NCI-H1417 treated with DMSO at 0.1 percent for 48 hours (cell line): Measurements from ENCODE around the gene LPAR5.

Experiments
- DNase-seq: peaks from one replicate; lab custom pipeline; 2025; lab: John Stamatoyannopoulos, UW

LPAR5 gene

DNA sequence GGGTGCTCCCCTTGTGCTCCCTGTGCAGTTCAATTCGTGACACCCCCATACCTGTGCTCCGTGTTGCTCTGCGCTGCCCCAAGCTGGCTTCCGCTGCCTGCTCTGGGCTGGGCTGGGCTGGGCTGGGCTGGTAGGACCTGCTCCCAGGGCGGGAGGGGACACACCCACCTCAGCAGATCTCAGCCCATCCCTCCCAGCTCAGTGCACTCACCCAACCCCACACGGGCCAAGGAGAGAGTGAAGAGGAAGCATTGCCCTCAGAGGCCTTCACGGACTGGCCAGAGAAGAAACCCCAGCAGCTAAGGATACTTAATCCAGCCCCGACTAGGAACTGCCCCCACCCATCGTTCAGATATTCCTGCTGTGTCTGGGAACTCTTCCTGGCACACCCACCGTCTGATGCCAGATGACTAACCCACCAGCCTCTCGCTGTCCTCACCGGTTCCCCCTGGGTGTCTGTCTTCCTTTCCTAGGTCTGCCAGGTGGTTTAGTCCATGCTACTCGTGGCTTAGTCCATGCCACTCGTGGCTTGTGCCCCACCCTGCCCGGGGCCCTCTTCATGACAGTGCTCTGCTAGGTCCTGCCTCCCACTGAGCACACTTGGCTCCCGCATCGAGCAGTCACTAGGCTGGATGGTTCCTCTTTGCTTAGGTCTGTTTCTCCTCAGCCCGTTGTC, at the start of gene LPAR5:
Gene LPAR5, minus strand, starts transcription at position 104 of the 676 bp plus-strand sequence. CDS start 14,711 bp downstream, outside the sequence.
- no peak for DNase-seq

DNA sequence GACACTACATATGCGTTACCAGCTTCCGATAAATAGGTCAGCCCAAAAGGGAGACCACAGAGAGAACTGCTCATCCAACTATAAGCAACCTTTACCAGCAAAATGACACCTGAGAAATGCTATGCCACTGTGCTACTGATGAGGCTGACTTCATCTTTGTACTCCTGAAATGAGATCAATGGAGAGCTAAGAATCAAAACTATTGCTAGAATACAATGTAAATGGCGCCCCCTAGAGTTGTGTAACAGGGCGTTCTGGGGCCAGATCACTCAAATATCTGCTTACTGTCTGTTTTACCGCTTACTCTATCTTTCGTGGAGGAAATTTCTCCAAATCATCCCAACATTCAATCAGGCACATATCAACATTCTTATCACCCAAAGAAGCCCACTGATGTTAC, 48.9 kb upstream of the LPAR5 start:
- DNase-seq, result no peak

DNA sequence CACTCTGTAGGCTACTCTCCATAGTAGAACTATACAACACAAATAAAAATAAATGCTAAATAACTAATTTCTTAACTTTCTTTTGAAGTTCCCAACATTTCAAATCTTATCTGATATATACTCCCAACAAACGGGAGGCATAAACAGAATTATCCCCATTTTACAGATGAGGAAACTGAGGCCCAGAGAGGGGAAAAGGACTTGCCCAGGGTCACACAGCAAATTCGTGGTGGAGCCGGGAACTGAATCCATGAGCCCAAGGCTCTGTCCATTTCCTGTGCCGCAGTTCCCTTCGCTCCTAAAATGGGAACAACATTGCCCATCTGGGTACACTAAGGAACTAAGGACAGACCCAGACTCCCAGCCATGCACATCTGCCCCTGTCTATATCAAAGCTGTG, 41.2 kb upstream of the LPAR5 start:
- DNase-seq, result no peak

DNA sequence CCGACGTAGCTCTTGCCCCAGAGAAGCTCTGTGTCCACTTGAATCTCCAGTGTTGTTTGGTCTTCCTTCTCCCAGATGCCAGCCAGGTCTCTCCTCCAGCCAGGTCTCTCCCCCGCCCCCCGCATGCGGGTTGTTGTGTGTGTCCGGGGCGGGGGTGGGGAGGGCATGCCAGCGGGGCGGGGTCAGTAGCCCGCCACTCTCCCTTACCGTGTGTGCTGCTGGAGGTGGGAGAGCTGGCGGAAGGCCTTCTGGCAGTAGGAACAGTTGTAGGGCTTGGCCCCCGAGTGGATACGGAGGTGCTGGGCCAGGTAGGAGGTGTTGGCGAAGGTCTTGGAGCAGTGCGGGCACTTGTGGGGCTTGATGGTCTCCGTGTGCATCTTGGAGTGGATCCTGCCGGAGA, 36.4 kb upstream of the LPAR5 start:
- DNase-seq, result no peak

DNA sequence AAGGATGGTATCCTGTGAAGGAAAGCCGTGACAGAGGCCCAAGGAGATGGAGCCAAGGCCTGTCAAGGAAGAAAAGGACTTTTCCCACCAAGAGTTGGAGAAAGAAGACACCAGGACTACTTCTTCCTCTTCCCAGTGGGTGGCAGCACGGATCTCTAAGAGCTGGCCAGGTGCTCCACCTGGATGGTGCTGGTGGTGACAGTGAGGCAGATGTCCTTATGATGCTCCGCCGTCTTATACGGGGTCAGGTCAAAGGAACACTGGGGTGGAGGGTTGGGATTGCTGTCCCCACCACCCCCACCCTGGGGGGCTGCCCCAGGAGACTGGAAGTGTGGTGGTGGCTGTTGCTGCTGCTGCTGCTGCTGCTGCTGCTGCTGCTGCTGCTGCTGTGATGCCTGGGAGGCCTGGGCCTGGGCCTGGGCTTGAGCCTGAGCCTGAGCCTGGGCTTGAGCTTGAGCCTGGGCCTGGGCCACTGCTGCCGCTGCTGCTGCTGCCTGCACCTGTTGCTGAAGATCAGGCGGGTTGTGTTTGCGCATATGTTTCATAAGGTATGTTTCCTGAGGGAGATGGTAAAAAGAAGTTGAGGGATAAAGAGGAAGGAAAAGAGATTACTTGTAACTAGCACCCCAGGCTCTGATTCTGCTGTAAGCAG, 31.9 kb upstream of the LPAR5 start:
- no peak for DNase-seq

DNA sequence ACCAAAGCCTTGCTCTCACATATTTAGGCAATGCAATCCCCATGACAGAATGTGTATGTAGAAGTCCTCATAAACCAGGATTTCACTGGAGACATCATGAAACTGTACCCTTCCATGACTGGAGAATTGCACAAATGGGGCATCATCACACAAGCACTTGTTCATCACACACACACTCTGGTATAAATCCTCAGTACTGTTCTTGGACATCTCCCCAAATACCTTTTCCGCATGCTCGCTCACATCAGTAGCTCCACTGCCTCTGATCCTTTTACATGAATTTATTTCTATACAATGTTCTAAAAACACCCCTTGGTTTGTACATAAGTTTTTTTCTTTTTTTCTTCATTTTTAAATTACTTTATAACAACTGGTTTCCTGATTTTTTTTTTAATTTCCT, 30.5 kb upstream of the LPAR5 start:
- no peak for DNase-seq

DNA sequence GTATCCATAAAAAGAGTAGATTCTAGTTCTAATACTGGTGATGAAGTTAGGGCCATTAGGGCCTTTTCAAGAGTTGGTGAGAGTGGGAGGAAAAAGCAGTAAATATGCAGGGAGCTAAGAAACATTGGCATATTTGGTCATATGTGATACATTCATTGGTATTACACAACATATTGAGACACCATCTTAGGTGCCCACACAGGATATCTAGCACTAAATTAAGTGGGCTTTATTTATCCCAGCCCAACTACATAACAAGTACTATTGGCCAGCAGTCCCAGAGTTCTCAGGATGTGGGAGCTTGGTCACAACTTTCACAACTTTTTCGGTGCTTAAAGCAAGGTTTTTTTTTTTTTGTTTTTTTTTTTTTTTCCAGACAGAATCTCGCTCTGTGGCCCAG, 29.1 kb upstream of the LPAR5 start:
- no peak for DNase-seq

DNA sequence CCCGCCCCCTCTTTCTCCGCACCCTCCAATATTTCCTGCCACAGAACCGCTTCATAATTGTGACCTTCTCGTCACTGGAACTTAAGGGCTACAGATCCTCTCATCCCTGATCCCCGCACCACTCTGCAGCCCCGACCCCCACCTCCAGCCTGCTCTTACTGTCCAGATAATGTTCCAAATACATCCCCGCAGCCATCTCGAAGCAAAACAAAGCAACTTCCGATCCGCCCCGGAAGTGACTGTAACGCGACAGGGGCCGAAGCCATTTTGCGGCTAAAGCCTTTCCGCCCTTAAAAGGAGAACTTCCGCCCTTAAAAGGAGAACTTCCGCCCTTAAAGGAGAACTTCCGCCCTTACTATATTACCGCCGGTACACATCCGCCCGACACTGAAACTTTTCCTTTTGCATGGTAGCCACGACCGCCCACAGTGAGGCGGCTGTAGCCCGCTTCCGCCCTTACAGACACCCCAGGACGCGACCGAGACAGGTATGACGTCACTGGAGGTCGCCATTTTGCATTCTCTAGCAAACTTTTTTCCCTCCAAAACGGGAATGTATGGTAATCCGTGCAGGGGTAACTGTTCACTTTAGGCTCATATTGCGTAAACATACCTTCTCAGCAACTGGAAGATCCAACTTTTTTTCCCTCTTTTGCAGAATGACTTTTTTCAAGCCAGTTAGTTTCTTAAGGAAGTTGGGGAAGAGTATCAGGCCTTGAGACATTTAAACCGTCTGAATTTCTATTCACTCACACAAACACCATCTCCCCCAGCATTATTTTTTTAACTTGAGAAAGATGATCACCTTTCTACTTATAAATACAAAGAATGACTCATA, 27.4 kb upstream of the LPAR5 start, which contains the start of gene ING4:
Gene ING4, minus strand, starts transcription at position 214 of the 837 bp plus-strand sequence. Its CDS starts 18 bp downstream, at position 196.
- peak; percentile 99 for DNase-seq

DNA sequence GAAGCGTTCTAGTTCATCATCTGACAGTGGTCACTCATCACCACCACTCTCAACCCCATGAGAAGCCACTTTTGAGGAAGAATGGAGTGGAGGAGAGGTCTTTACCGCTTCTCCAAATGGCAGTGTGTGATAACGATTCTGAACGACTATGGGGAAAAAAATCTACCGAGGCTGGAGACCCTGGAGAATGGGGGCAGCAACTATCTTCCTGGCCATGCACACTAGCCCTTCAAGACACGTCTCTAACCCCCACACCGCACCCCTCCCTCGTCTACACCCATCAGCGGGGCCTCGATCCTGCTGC, 26.8 kb upstream of the LPAR5 start:
- no peak for DNase-seq

DNA sequence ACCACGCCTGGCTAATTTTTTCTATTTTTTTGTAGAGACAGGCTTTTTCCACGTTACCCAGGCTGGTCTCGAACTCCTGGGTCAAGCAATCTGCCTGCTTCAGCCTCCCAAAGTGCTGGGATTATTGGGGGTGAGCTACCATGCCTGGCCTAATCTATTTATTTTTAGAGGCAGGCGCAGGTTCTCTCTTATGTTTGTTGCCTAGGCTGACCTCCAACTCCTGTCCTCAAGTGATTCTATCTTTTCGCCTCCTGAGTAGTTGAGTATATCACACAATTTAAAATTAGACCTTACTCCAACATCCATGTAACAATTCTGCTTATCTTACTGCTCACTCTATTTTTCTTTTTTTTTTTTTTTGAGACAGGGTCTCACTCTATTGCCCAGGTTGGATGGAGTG, 18.2 kb upstream of the LPAR5 start:
- no peak for DNase-seq

DNA sequence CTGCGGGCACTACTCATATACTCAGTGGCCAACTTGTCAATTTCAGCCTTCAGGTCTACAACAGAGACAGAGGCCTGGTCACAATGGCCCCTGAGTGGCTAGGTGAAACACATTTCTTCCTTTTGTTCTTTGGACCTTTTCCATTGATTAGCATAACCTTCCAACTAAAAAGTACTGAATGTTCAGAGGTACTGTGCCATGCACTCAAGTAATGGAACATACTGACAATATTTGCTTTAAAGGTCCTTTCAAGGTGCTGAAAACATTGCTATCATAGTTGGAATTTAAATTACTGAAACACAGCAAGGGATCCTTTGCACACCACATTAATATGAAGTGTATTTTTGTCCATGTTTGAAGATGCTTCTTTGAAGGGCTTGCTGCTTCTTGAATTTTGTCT, 17.6 kb upstream of the LPAR5 start:
- no peak for DNase-seq

DNA sequence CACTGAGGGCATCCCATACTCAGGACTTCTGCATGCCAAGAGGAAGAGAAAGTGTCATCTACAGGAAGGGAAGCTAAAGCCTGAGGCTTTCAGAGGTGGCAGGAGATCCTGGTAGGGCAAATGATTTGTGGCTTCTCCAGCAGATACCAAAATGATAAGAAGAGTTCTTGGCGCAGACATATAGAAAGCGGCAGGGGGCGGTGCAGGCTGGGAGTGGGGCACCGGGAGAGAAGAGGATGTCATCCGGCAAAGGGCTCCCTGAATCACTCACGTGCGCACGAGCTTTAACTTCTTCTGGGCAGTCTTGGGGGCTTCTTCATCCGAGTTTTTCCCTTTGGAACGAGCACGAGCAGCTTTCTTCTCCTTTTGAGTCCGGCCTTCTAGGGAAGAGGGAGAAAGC, 16.6 kb upstream of the LPAR5 start:
- no peak for DNase-seq

DNA sequence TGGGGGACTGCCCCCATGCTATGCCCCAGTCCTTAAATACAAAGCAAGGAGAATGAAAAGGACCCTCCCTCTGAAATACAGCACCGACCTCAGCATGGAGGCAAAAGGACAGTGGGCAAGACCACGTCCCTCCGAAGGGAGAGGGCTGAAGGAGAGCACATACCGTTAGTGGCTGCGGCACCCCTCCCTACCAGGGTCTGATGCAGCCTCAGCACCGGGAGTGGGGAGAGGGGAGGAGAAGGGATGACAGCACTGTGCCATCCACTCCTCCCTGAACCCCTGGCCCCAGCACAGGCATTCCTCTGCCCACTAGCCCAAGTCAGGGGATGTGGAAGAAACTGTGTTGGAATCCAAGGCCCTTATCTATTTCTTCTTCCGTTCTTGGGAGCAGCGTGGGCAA, 15.1 kb upstream of the LPAR5 start:
- no peak for DNase-seq

DNA sequence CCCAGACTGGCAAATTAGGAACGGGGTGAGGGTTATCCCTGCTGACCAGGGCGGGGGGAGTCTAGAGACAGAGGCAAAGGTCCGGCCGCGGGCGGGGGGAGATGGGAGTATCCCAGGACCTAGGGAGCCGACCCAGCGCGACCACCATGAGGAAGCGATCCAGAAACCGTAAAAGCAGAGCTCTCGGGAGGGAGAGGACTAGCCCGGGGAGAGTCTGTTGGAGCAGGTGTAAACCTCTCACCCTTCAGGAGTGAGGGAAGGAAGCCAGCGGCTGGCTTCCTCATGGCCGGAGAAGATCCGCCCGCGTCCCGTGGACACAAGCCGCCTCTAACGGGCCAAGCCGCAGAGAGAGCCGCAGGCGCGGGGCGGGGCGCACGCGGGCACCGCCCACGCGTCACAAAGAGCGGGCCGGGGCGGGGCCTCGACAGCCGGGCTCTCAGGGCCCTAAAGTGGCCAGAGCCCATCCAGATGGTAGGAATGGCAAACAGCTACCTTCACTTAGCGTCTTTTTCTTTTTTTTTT, 11.4 kb upstream of the LPAR5 start, which contains the start of gene ACRBP:
Gene ACRBP, minus strand, starts transcription at position 350 of the 522 bp plus-strand sequence. Its CDS starts 66 bp downstream, at position 284.
- no peak for DNase-seq

DNA sequence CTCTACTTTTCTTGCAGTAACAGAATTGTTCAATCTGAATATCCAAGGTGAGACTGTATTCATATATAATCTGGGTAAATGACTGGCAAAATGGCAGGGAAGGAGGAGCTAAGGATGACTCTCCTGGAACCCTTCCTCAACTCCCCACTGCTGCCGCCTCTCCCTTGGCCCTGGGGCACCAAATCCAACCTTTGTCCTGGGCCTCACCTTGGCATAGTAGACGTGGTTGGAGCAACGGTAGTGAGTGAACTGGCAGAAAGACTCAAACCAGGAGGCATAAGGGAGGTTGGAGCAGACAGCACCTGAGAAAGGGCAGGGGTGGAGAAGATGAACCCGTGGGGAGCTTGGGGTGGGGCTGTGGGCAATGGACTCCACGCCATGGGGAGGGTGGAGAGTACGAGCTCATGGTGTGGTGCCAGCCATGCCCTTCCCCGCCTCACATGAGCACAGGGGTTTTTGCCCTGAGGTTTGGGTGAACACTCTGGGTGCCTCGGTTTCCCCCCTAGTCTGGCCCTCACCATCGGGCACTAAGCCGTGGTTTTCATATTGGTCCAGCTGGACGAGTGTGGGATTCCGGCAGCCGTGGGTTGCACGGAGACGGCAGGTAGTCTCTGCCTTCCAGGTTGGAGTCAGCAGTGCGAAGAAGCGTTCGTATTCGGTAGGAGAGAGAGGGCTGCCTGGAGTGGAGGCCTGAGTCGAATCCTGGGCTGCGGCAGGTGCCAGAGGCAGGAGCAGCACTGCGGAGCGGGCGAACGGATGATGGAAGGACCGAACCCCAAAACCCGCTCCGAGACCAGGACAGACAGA, 10.7 kb upstream of the LPAR5 start:
- DNase-seq, result no peak

DNA sequence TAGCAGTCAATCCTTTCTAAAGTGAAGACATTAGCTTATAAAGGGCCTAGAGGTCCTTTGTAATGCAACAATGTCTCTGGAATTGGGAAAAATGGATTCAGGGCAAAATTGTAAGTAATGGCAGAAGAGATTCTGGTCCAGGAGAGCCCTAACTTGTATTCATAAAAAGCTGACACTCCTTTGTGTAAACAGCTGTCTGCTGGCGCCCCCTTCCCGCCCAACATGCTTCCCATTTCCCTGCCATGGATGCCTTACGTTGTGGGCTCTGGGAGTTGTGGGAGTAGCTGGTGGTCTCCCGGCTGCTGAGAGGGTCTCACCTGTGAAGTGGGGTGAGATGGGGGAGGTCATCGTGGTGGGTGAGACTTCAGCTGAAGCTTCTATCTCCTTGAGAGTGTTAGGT, 9.1 kb upstream of the LPAR5 start:
- no peak for DNase-seq

DNA sequence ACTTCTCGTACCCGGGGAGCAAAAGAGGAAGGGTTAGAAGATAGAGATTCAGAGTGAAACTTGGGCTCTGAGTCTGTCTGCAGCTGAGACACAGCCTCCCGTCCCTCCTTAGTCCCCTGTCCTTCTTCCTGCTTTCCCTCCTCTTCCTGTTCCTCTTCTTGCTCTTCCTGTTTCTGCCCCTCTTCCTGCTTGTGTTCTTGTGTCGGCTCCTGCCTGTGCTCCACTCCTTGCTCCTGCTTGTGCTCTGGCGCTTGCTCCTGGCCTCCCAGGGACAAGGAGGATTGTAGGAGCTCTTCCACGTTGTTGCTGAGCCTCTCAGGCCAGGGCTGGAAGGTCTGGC, 8.5 kb upstream of the LPAR5 start:
- DNase-seq, result no peak

DNA sequence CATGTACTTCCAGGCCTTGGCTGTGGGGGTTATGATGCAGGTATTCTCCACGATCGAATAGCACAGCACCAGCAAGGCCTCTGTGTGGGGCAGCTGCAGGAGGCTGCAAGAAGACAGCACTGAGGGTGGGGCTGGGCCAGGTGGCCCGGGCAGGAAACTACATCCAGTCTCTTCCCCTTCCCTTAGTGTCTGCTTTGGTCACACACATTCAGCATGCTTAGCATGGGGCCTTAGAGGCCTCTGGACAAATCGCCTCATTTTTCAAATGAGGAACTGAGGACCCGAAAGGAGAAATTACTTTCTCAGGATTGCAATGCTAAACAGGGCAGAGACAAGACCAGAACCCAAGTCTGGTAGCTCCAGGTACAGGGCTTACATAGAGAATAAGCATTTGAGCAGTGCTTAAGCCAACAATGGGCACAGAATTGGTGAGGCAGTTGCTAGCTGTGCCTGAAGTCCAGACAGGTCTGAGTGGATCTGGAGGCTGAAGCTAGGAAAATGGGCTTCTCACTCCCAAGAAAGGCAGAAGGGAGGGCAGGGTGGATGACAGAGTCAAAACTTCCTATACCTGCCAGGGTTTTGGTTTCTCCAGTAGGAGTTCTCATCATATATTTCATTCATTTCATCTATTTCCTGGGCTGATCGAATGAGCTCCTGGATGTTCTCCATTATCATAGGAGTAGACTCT, 8.0 kb upstream of the LPAR5 start:
- DNase-seq, result no peak

DNA sequence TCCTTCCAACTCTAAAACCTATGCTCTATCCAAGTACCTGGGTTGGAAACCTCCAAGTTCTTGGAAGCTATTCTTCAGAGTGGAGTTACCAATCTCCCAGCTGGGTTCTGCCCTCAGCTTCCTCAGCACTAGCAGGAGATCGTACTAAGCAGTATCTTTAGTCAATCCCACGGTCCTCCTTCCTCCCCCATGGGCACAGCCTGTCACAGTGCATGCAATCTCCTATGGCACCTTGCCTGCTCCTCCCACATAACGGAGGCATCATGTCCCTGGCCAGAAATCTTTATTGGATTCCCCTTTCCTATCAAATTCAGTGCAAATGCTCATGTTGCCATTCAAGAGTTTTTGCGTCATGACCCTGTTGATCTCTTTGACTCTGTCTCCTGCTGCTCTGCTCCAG, 5.4 kb upstream of the LPAR5 start:
- DNase-seq, result no peak

DNA sequence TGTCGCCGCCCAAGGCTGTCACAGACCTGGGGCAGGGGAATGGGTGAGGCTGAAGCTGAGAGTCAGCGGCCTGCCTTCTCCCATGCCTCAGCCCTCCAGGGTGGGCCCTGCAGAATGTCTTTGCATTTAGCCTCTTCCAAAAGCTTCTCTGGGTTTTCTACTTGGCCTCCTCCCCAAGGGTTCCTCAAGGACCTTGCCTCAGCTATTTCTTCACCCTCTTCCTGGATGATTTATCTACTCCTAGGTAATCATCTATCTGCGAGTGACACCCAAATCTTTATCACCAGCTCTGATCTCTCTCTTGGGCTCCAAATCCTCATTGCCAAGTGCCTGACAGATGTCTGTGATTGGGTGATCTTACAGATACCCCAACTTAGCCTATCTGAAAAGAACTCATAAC, 4.7 kb upstream of the LPAR5 start:
- DNase-seq, result no peak

DNA sequence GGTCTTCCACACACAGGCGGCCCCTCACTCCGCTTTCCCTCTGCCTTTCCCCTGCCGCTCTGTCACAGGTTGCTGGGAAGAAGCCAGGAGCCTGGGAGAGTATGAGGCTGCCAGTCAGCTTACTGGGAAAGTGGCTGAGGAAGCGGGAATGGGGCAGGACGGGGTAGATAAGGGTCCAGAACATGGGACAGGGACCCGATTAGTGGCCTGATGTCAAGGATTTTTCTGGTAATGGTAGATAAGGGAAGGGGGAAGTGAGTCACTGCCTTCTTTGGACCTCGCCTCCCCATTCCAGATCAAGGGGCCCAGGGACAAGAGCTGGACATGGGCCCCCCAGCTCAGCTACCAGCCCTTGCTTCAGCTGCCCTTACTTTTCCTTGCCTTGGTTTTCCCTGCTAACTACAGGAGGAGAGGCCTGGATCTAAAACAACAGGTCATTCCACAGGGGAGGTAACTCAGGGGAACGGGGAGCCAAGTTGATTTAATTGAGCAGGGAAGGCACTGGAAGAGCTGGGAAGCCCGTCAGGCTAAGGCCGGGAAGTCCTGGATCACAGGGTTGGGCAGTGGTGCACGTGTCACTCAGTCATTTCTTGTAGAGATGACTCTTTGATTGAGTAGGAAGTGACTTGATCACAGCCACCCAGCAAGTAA, 3.5 kb upstream of the LPAR5 start:
- no peak for DNase-seq
